Lung (tissue), 12 donors: Measurements from ENCODE around the gene FFAR1. TPM values are rescaled to one million over a fixed set of nuclear protein-coding genes. Genes with fewer than 3 reads are reported as not detected.

Experiments used
- ATAC-seq: fragments of 200-7000 bp; cut with Tn5 transposase; one replicate; pipeline ENCODE4 v1.9.1; 2020; ENCODE audit warnings: moderate number of reproducible peaks; ENCODE audit not compliant: insufficient read depth, low FRiP score
- DNase-seq, 3 donors: peaks; one replicate each; pipeline ENCODE4 v3.0.0-alpha.2; 2013 to 2017
- H3K27ac ChIP-seq, 2 donors: one replicate each; pipeline ENCODE4 v1.5.1; 2013; ENCODE audit warnings: mild to moderate bottlenecking in 2 of 2, moderate library complexity in 2 of 2, control low read depth in 1 of 2, inconsistent platforms in 1 of 2, low read depth in 1 of 2, low read length in 1 of 2
- H3K27me3 ChIP-seq, 3 donors: one replicate each; pipeline ENCODE4 v1.5.1; 2013; ENCODE audit warnings: low read length in 2 of 3; ENCODE audit not compliant: control insufficient read depth in 3 of 3, insufficient read depth in 3 of 3
- H3K36me3 ChIP-seq, 4 donors: one replicate each; pipeline ENCODE4 v1.5.1; 2013; ENCODE audit warnings: low read length in 4 of 4, mild to moderate bottlenecking in 1 of 4, moderate library complexity in 1 of 4; ENCODE audit not compliant: control insufficient read depth in 4 of 4, insufficient read depth in 4 of 4
- H3K4me1 ChIP-seq, 5 donors: one replicate each; pipeline ENCODE4 v1.5.1; 2013; ENCODE audit warnings: low read length in 5 of 5, mild to moderate bottlenecking in 2 of 5, moderate library complexity in 1 of 5; ENCODE audit not compliant: control insufficient read depth in 5 of 5, insufficient read depth in 5 of 5
- H3K4me3 ChIP-seq: one replicate; pipeline ENCODE4 v1.5.1; 2013; ENCODE audit warnings: mild to moderate bottlenecking, control low read depth, moderate library complexity
- H3K9ac ChIP-seq, 2 donors: one replicate each; pipeline ENCODE4 v1.5.1; 2013; ENCODE audit warnings: low read length in 2 of 2, control low read depth in 1 of 2; ENCODE audit not compliant: insufficient read depth in 1 of 2
- H3K9me3 ChIP-seq, 4 donors: one replicate each; pipeline ENCODE4 v1.5.1; 2013; ENCODE audit warnings: low read length in 3 of 4, mild to moderate bottlenecking in 1 of 4, moderate library complexity in 1 of 4; ENCODE audit not compliant: control insufficient read depth in 4 of 4, insufficient read depth in 3 of 4
- WGBS, 2 donors: extraction: QIAGEN DNeasy Blood & Tissue Kit; methylation state at CpG; one replicate each; pipeline ENCODE4 v1.1.7; 2013; 5-methylcytosine and 5-hydroxymethylcytosine counted together
- polyA plus RNA-seq, 2 donors: library from polyadenylated mRNA; stranded (reverse); fragments of 200-250 nt; gene quantifications; one replicate each; pipeline ENCODE4 v1.2.1, GENCODE V29; 2013
- total RNA-seq, 2 donors: library from RNA; depleted of rRNA in 1 of 2; stranded (reverse); fragments of >200 nt in 1 of 2; gene quantifications; one replicate each; pipeline ENCODE4 v1.2.1, GENCODE V29; 2014 to 2021
- TF ChIP-seq, protein P1 (sequence below): IDR thresholded peaks from 2 replicates; pipeline ENCODE4 v1.5.1; 2012; ENCODE audit warnings: mild to moderate bottlenecking; ENCODE audit errors: control extremely low read depth, extremely low read depth
- donor health status: control.
- donor health status: control.
- donor health status: Bipolar disorder and iron deficiency.
- donor health status: healthy.
- donor health status: DM: yes; HTN: yes; CAD: no.

The FFAR1 gene
- total and polyA plus RNA-seq, 4 donors: 0.06 to 1.1 (median 0.43) TPM

DNA sequence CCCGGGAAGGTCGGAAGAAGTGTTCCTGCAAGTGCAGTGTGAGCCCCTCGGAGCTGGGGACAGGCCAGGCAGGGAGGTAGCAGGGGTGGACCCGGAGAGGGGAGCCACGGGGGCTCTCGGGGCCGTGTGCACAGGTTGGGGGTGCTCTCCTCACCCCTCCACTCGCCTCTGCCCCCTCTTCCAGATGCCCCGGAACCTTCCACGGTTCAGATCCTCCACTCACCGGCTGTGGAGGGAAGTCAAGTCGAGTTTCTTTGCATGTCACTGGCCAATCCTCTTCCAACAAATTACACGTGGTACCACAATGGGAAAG, 9.8 kb upstream of the FFAR1 start:
- Histone ChIP-seq H3K36me3 (peaks cover 0 to 5% (median 0%) of the 10 kb centered on the region in 4 donors), H3K27ac (no peak overlapping the region), H3K4me3 (no peak overlapping the region), H3K9ac (no peak overlapping the region), H3K27me3 (no peaks in the 10 kb centered on the region), H3K4me1 (no peaks in the 10 kb centered on the region), H3K9me3 (no peaks in the 10 kb centered on the region)
- ATAC-seq (no peak), DNase-seq (no peak)
- TF ChIP-seq, protein P1, sequence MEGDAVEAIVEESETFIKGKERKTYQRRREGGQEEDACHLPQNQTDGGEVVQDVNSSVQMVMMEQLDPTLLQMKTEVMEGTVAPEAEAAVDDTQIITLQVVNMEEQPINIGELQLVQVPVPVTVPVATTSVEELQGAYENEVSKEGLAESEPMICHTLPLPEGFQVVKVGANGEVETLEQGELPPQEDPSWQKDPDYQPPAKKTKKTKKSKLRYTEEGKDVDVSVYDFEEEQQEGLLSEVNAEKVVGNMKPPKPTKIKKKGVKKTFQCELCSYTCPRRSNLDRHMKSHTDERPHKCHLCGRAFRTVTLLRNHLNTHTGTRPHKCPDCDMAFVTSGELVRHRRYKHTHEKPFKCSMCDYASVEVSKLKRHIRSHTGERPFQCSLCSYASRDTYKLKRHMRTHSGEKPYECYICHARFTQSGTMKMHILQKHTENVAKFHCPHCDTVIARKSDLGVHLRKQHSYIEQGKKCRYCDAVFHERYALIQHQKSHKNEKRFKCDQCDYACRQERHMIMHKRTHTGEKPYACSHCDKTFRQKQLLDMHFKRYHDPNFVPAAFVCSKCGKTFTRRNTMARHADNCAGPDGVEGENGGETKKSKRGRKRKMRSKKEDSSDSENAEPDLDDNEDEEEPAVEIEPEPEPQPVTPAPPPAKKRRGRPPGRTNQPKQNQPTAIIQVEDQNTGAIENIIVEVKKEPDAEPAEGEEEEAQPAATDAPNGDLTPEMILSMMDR: no peak
- 85 to 93% methylated on average over 12 to 13 of the region's 13 CpGs for WGBS, 2 donors

DNA sequence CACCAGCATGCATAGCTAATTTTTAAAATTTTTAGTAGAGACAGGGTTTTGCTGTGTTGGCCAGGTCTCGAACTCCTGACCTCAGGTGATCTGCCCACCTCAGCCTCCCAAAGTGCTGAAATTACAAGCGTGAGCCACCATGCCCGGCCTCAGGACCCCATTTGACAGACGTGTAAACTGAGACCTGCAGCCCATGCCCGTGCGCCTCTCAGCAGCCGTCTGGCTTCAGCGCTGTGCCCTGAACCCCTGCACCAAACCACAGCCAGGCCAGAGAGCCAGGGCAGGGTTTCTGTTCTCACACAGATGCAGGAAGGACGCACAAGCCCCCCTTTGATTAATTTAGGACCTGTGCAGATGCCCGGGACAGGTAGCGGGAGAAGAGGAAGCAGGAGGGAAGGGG, 7.3 kb upstream of the FFAR1 start:
- Histone ChIP-seq H3K4me1 (no peaks in the 10 kb centered on the region), H3K27me3 (no peaks in the 10 kb centered on the region), H3K36me3 (peaks cover 0 to 5% (median 0%) of the 10 kb centered on the region in 4 donors), H3K9ac (no peak overlapping the region), H3K9me3 (no peaks in the 10 kb centered on the region), H3K4me3 (no peak overlapping the region), H3K27ac (no peak overlapping the region)
- 90 to 92% methylated on average over 11 of the region's 11 CpGs for WGBS, 2 donors
- TF ChIP-seq, protein P1: no peak
- DNase-seq (no peak), ATAC-seq (no peak)

DNA sequence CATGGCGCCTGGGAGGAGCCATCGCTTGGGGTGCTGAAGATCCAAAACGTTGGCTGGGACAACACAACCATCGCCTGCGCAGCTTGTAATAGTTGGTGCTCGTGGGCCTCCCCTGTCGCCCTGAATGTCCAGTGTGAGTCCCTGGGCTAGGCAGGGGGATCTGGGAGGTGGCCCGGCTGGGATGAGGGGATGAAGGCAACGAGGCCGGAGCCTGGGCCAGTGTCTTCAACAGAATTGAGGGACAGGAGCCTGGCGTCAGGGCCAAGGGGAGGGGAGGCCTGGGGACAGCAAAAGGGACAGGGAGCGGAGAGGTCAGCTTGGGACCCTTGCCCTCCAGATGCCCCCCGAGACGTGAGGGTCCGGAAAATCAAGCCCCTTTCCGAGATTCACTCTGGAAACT, 6.7 kb upstream of the FFAR1 start:
- WGBS, 2 donors: 90 to 94% methylated on average over 16 of the region's 16 CpGs
- DNase-seq (no peak), ATAC-seq (no peak)
- TF ChIP-seq, protein P1: no peak
- H3K27ac ChIP-seq: no peak overlapping the region
- no peaks in the 10 kb centered on the region for H3K4me1 ChIP-seq
- H3K36me3 ChIP-seq: peaks cover 0 to 5% (median 0%) of the 10 kb centered on the region in 4 donors
- no peaks in the 10 kb centered on the region for H3K9me3 ChIP-seq
- no peak overlapping the region for H3K9ac ChIP-seq
- no peak overlapping the region for H3K4me3 ChIP-seq
- no peaks in the 10 kb centered on the region for H3K27me3 ChIP-seq

DNA sequence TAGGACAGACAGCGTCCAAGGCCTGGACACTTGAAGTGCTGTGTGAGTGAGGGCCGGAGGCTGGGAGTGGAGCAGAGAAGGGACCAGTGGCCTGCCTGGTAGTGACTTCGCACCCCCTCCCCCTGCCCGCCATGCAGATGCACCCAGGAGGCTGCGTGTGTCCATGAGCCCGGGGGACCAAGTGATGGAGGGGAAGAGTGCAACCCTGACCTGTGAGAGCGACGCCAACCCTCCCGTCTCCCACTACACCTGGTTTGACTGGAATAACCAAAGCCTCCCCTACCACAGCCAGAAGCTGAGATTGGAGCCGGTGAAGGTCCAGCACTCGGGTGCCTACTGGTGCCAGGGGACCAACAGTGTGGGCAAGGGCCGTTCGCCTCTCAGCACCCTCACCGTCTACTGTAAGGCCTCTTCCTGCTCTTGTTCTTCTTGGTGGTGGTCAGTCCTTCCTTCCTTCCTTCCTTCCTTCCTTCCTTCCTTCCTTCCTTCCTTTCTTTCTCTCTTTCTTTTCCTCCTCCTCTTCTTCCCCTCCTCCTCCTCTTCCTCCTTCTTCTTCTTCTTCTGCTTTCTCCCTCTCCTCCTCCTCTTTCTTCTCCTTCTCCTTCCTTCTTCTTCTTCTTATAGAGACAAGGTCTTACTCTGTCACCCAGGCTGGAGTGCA, 6.0 kb upstream of the FFAR1 start:
- Histone ChIP-seq H3K9ac (no peak overlapping the region), H3K27ac (no peak overlapping the region), H3K9me3 (no peaks in the 10 kb centered on the region), H3K4me1 (no peaks in the 10 kb centered on the region), H3K4me3 (no peak overlapping the region), H3K27me3 (no peaks in the 10 kb centered on the region), H3K36me3 (peaks cover 0 to 5% (median 0%) of the 10 kb centered on the region in 4 donors)
- TF ChIP-seq, protein P1: no peak
- 82 to 92% methylated on average over 14 of the region's 14 CpGs for WGBS, 2 donors
- no peak for ATAC-seq
- no peak for DNase-seq
